ENCODE results near the gene ZKSCAN8.
A peak's percentile ranks its signal among the peaks of the same experiment; 100 is the strongest.

GRCh38 chr6:28104392-28105244, 37.1 kb upstream of the ZKSCAN8 start:
- TF ChIP-seq CTCF (IDR thresholded peaks at IDR 0.05 in 8 of 11, conservative IDR thresholded peaks at IDR 0.05 in 3 of 11) (peak; percentile 59 to 84 (median 76)), POLR2AphosphoS5 (IDR thresholded peaks at IDR 0.05) (peak; percentile 93 to 94 (median 94)), POLR2A (IDR thresholded peaks at IDR 0.05) (peak in 2 of 3 donors; percentile 9 to 56)

Measured in spleen (tissue), 7 donors.